Body of pancreas (tissue), 4 donors: ENCODE measurements around the gene ANKS1B. TPM values are rescaled to one million over a fixed set of nuclear protein-coding genes. Genes with fewer than 3 reads are reported as not detected.

Experiments
- ATAC-seq: fragments of 150-250 bp; one replicate; pipeline ENCODE4 v1.9.1; 2016
- DNase-seq, 4 donors: peaks; one replicate each; pipeline ENCODE4 v3.0.0-alpha.2; 2019
- H3K27ac ChIP-seq, 4 donors: fragments of 200-600 bp; sonication (generic); 1 replicate in 3 of 4; 2 replicates in 1 of 4; pipeline versions ENCODE4 v1.5.1 to v1.6.1; 2016 to 2019; ENCODE audit warnings: mild to moderate bottlenecking in 1 of 4, mixed read lengths in 1 of 4, moderate library complexity in 1 of 4
- H3K27me3 ChIP-seq, 2 donors: fragments of 200-600 bp; sonication (generic); one replicate each; pipeline ENCODE4 v1.6.0; 2016; ENCODE audit warnings: mild to moderate bottlenecking in 1 of 2
- H3K36me3 ChIP-seq, 2 donors: fragments of 200-600 bp; sonication (generic); replicated peaks in 1 of 2; 2 replicates each; pipeline ENCODE4 v1.5.1; 2016; ENCODE audit warnings: low read depth in 2 of 2; ENCODE audit not compliant: insufficient read depth in 1 of 2
- H3K4me1 ChIP-seq: fragments of 200-600 bp; sonication (generic); one replicate; pipeline ENCODE4 v1.6.0; 2016
- H3K4me3 ChIP-seq, 2 donors: fragments of 200-600 bp; sonication (generic); 1 replicate in 1 of 2; 2 replicates in 1 of 2; pipeline ENCODE4 v1.5.1; 2016 to 2019
- H3K9me3 ChIP-seq, 3 donors: fragments of 200-600 bp; sonication (generic); 1 replicate in 2 of 3; 2 replicates in 1 of 3; pipeline ENCODE4 v1.5.1; 2016
- POLR2A ChIP-seq, 3 donors: fragments of 450-650 bp; IDR thresholded peaks; one replicate each; pipeline ENCODE4 v1.6.1; 2016; ENCODE audit warnings: antibody characterized with exemption in 3 of 3, mild to moderate bottlenecking in 2 of 3
- WGBS, 2 donors: methylation state at CpG; one replicate each; pipeline ENCODE4 v1.1.5; 2017; 5-methylcytosine and 5-hydroxymethylcytosine counted together
- intact Hi-C: fragments of 100-400 bp; cut with DNase I; formaldehyde crosslinking; loops from one replicate; pipeline ENCODE4 v1.15.1; 2023
- total RNA-seq, 2 donors: library from RNA; depleted of rRNA; stranded (reverse); fragments of >200 nt; gene quantifications; one replicate each; pipeline ENCODE4 v1.1.0, GENCODE V29; 2016
- TF ChIP-seq, protein P1 (sequence below), 7 experiments: fragments of 450-650 bp in 4 of 7; fragments of 200-600 bp in 3 of 7; sonication (generic) in 3 of 7; IDR thresholded peaks; one replicate each; pipeline ENCODE4 v1.5.1; 2016 to 2019; ENCODE audit warnings: antibody characterized with exemption in 7 of 7

ANKS1B gene
- total RNA-seq, 2 donors from 2014 or later: 2.1 to 10.2 TPM

DNA sequence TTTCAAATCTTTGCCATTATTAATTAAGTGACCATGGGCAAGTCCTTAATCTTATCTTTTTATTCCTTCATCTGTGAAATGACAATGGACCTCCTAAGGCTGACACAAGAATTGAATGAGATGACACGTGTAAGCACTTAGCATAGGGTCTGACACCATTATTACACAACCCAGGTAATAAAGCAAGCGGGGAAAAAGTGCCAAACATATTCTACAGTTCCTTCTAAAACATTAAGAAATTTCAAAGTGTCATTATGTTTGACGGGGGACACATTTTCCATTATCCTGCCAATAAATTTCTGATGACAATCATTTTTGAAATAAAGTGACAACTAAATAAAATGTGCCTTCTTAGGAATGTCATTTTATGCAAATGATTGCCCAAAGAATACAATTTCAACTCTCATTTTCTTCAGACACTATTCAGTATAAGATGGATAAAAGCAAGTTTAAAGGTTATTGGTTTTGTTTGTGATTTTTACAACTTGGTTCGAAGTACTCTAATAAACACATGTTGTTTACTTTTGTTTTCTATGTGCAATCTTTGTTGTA lies 3.0 kb downstream of the ANKS1B start:
- Histone ChIP-seq H3K27ac (no peak overlapping the region), H3K4me1 (peaks cover 4% of the 10 kb centered on the region), H3K36me3 (no peaks in the 10 kb centered on the region), H3K27me3 (no peaks in the 10 kb centered on the region), H3K9me3 (no peaks in the 10 kb centered on the region), H3K4me3 (no peak overlapping the region)
- intact Hi-C loops: no loop called here
- DNase-seq (no peak), ATAC-seq (no peak)
- WGBS, 2 donors: 58 to 59% methylated on average over 4 of the region's 4 CpGs
- TF ChIP-seq POLR2A (IDR thresholded peaks at IDR 0.05): no peak
- TF ChIP-seq, protein P1, sequence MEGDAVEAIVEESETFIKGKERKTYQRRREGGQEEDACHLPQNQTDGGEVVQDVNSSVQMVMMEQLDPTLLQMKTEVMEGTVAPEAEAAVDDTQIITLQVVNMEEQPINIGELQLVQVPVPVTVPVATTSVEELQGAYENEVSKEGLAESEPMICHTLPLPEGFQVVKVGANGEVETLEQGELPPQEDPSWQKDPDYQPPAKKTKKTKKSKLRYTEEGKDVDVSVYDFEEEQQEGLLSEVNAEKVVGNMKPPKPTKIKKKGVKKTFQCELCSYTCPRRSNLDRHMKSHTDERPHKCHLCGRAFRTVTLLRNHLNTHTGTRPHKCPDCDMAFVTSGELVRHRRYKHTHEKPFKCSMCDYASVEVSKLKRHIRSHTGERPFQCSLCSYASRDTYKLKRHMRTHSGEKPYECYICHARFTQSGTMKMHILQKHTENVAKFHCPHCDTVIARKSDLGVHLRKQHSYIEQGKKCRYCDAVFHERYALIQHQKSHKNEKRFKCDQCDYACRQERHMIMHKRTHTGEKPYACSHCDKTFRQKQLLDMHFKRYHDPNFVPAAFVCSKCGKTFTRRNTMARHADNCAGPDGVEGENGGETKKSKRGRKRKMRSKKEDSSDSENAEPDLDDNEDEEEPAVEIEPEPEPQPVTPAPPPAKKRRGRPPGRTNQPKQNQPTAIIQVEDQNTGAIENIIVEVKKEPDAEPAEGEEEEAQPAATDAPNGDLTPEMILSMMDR (IDR thresholded peaks at IDR 0.05): no peak

DNA sequence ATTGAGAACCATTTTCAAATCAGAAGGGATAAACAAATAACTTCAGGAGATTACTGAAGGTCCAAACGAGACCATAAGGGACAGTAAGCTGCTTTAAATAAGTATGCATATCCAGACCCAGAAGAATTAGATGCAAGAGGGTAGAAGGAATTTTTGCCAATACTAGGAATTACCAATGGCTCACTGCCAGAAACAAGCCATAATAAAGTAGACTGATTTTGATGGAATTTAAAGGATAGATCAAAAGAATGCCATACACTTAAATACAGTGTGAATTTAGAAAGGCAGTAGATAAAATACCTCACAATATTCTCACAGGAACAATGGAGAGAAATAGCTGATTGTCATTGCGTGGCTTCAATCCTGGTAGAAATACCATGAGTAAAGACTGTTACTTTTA lies 5.3 kb downstream of the ANKS1B start:
- ATAC-seq: no peak
- intact Hi-C loops: no loop called here
- no peaks in the 10 kb centered on the region for H3K27me3 ChIP-seq
- 56 to 65% methylated on average over 2 of the region's 2 CpGs for WGBS, 2 donors
- H3K36me3 ChIP-seq: no peaks in the 10 kb centered on the region
- TF ChIP-seq, protein P1 (IDR thresholded peaks at IDR 0.05): no peak
- no peak for TF ChIP-seq POLR2A (IDR thresholded peaks at IDR 0.05)
- no peak overlapping the region for H3K27ac ChIP-seq
- no peak for DNase-seq
- H3K4me3 ChIP-seq: no peak overlapping the region
- H3K9me3 ChIP-seq: no peaks in the 10 kb centered on the region
- H3K4me1 ChIP-seq: no peaks in the 10 kb centered on the region

DNA sequence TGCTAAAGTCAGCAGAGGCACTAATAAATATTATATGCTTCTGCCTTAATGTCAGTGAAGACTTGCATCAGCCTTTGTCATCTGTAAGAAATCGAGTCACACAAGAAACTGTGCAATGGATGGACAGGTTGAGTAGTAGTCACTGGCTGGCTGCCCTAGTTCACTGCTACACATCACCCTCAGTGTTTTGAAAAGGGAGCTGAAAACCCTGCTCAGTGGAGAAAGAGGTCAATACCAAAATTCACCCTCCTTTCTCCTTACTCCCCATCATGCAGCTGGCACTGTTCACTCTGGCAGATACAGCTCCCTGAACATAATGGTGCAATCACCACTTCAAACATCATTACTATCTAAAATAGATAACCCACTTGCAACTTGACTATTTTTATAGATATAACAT lies 6.6 kb downstream of the ANKS1B start:
- no peaks in the 10 kb centered on the region for H3K36me3 ChIP-seq
- 64 to 74% methylated on average over 1 of the region's 1 CpG for WGBS, 2 donors
- TF ChIP-seq POLR2A (IDR thresholded peaks at IDR 0.05): no peak
- TF ChIP-seq, protein P1 (IDR thresholded peaks at IDR 0.05): no peak
- H3K4me1 ChIP-seq: no peaks in the 10 kb centered on the region
- intact Hi-C loops: no loop called here
- no peaks in the 10 kb centered on the region for H3K27me3 ChIP-seq
- H3K27ac ChIP-seq: no peak overlapping the region
- no peaks in the 10 kb centered on the region for H3K9me3 ChIP-seq
- ATAC-seq (no peak), DNase-seq (no peak)
- H3K4me3 ChIP-seq: no peak overlapping the region

- no peak for ATAC-seq
- Histone ChIP-seq H3K36me3 (no peaks in the 10 kb centered on the region), H3K27ac (no peak overlapping the region), H3K27me3 (no peaks in the 10 kb centered on the region), H3K4me3 (no peak overlapping the region), H3K4me1 (no peaks in the 10 kb centered on the region), H3K9me3 (no peaks in the 10 kb centered on the region)
- no peak for TF ChIP-seq POLR2A (IDR thresholded peaks at IDR 0.05)
- TF ChIP-seq, protein P1 (IDR thresholded peaks at IDR 0.05): no peak
- intact Hi-C loops: no loop called here
- 67 to 74% methylated on average over 4 of the region's 4 CpGs for WGBS, 2 donors
- DNase-seq: no peak
Measured at GRCh38 chr12:99977550-99977949, 7.2 kb downstream of the ANKS1B start.

GRCh38 chr12:99976762-99977161 lies 8.0 kb downstream of the ANKS1B start:
- H3K4me3 ChIP-seq: no peak overlapping the region
- intact Hi-C loops: no loop called here
- DNase-seq (no peak), ATAC-seq (no peak)
- TF ChIP-seq, protein P1 (IDR thresholded peaks at IDR 0.05): no peak
- TF ChIP-seq POLR2A (IDR thresholded peaks at IDR 0.05): no peak
- H3K27me3 ChIP-seq: no peaks in the 10 kb centered on the region
- H3K4me1 ChIP-seq: no peaks in the 10 kb centered on the region
- H3K36me3 ChIP-seq: no peaks in the 10 kb centered on the region
- no peaks in the 10 kb centered on the region for H3K9me3 ChIP-seq
- no peak overlapping the region for H3K27ac ChIP-seq
